ENCODE measurements around the gene PCNX1. TPM values are rescaled to one million over a fixed set of nuclear protein-coding genes. Genes with fewer than 3 reads are reported as not detected.
"Not testable (repeated sequence)": the region's sequence is repeated elsewhere in the genome, so short reads cannot be mapped to it uniquely, and the experiment has no call there.

The PCNX1 gene
- total and polyA plus RNA-seq, 2 experiments from 2014 or later = 6.9 to 33.5 TPM

GRCh38 chr14:71143381-71144290, 236.4 kb downstream of the PCNX1 start:
- no peak overlapping the region for H3K4me3 ChIP-seq
- H3K79me2 ChIP-seq (ENCODE audit: insufficient read depth) = no peaks in the 10 kb centered on the region
- H4K20me1 ChIP-seq (ENCODE audit: insufficient read depth) = no peaks in the 10 kb centered on the region
- H3K9me2 ChIP-seq (ENCODE audit: insufficient read depth) = no peaks in the 10 kb centered on the region
- no peaks in the 10 kb centered on the region for H3K36me3 ChIP-seq (ENCODE audit: low read depth)
- peak overlapping the region; percentile 62 for H2AFZ ChIP-seq
- in situ Hi-C loops (cut with MboI) = loop anchor here (25.0 kb wide), 1 partner anchor 619 kb away; no protein-coding TSS in a partner anchor
- H3F3A ChIP-seq (ENCODE audit: insufficient read depth) = peaks cover 31% of the 10 kb centered on the region
- peak; percentile 77 for DNase-seq
- no peak for TF ChIP-seq EZH2phosphoT487 (IDR thresholded peaks at IDR 0.05; ENCODE audit: insufficient read depth, low read depth)
- no peak for TF ChIP-seq EZH2 (IDR thresholded peaks at IDR 0.05; ENCODE audit: insufficient read depth, poor library complexity, severe bottlenecking)
- peak overlapping the region; percentile 90 for H3K27ac ChIP-seq
- H3K9me3 ChIP-seq (ENCODE audit: low read depth) = no peaks in the 10 kb centered on the region
- 38 to 41% methylated on average over 8 to 9 of the region's 9 CpGs for WGBS, 2 experiments (ENCODE audit: low coverage in 1 of 2, low lambda C conversion rate in 2 of 2, missing lambda C conversion rate in 2 of 2)
- H3K4me1 ChIP-seq (ENCODE audit: insufficient read depth) = peaks cover 31% of the 10 kb centered on the region
- peak overlapping the region; percentile 52 for H3K9ac ChIP-seq
- peak overlapping the region; percentile 47 for H3K4me2 ChIP-seq (ENCODE audit: unreplicated experiment)
- H3K27me3 ChIP-seq (replicated peaks; ENCODE audit: insufficient read depth) = no peaks in the 10 kb centered on the region

DNA sequence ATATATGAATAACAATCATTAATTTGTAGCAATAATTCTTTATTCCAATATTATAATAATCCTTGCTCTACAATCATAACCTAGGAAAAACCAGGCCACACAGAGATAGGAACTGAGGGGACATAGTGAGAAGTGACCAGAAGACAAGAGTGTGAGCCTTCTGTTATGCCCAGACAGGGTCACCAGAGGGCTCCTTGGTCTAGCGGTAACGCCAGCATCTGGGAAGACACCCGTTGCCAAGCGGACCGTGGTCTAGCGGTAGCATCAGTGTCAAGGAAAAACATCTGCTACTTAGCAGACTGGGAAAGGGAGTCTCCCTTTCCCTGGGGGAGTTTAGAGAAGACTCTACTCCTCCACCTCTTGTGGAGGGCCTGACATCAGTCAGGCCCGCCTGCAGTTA, 240.1 kb downstream of the PCNX1 start:
- H3K27ac ChIP-seq; H4K20me1 ChIP-seq (ENCODE audit: insufficient read depth); H3K9me3 ChIP-seq (ENCODE audit: low read depth); DNase-seq; H3K9ac ChIP-seq; H3K36me3 ChIP-seq (ENCODE audit: low read depth); H3K27me3 ChIP-seq (replicated peaks; ENCODE audit: insufficient read depth); H3K4me3 ChIP-seq; H3K4me2 ChIP-seq (ENCODE audit: unreplicated experiment); H3K79me2 ChIP-seq (ENCODE audit: insufficient read depth); H3K9me2 ChIP-seq (ENCODE audit: insufficient read depth); H2AFZ ChIP-seq: not testable (repeated sequence)
- Histone ChIP-seq H3F3A (ENCODE audit: insufficient read depth) (peaks cover 16% of the 10 kb centered on the region), H3K4me1 (ENCODE audit: insufficient read depth) (peaks cover 19% of the 10 kb centered on the region)
- WGBS, 2 experiments (ENCODE audit: low coverage in 1 of 2, low lambda C conversion rate in 2 of 2, missing lambda C conversion rate in 2 of 2) = 94 to 98% methylated on average over 7 of the region's 7 CpGs
- in situ Hi-C loops (cut with MboI) = loop anchor here (25.0 kb wide), 1 partner anchor 615 kb away; no protein-coding TSS in a partner anchor

DNA sequence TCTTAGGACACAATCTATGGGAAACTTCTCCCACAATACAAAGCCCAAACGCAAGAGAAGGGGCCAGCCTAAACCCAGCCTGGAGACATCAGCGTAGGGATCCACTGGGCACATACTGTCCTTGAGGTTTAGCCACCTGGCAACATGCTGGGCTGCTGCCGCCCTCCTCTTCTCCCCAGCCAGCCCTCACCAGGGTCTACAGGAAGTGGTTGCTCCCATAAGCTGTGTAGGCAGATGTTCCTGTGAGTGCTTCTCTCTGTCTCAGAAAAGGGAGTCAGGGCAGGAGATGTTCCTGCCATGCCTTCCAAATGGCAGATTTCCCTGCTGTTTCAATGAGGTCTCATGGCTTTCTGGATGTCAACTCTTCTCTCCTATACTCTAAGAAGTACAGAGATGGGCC, 241.4 kb downstream of the PCNX1 start:
- Histone ChIP-seq H3K9me3 (ENCODE audit: low read depth) (no peaks in the 10 kb centered on the region), H3K27ac (no peak overlapping the region), H2AFZ (no peak overlapping the region), H3K79me2 (ENCODE audit: insufficient read depth) (no peaks in the 10 kb centered on the region), H3K4me2 (ENCODE audit: unreplicated experiment) (no peak overlapping the region), H3K9me2 (ENCODE audit: insufficient read depth) (no peaks in the 10 kb centered on the region), H3K9ac (no peak overlapping the region), H3K4me3 (no peak overlapping the region), H3K36me3 (ENCODE audit: low read depth) (no peaks in the 10 kb centered on the region), H3K27me3 (replicated peaks; ENCODE audit: insufficient read depth) (no peaks in the 10 kb centered on the region), H4K20me1 (ENCODE audit: insufficient read depth) (no peaks in the 10 kb centered on the region), H3F3A (ENCODE audit: insufficient read depth) (peaks cover 4% of the 10 kb centered on the region), H3K4me1 (ENCODE audit: insufficient read depth) (peaks cover 7% of the 10 kb centered on the region)
- 72 to 78% methylated on average over 3 of the region's 3 CpGs for WGBS, 2 experiments (ENCODE audit: low coverage in 1 of 2, low lambda C conversion rate in 2 of 2, missing lambda C conversion rate in 2 of 2)
- TF ChIP-seq EZH2phosphoT487 (IDR thresholded peaks at IDR 0.05; ENCODE audit: insufficient read depth, low read depth) = no peak
- TF ChIP-seq EZH2 (IDR thresholded peaks at IDR 0.05; ENCODE audit: insufficient read depth, poor library complexity, severe bottlenecking) = no peak
- in situ Hi-C loops (cut with MboI) = loop anchor here (25.0 kb wide), 1 partner anchor 614 kb away; no protein-coding TSS in a partner anchor
- no peak for DNase-seq

GRCh38 chr14:71150737-71151136, 243.5 kb downstream of the PCNX1 start:
- H3K9me2 ChIP-seq (ENCODE audit: insufficient read depth) = no peaks in the 10 kb centered on the region
- in situ Hi-C loops (cut with MboI) = no loop called here
- H3F3A ChIP-seq (ENCODE audit: insufficient read depth) = no peaks in the 10 kb centered on the region
- no peak overlapping the region for H3K4me3 ChIP-seq
- H3K27me3 ChIP-seq (replicated peaks; ENCODE audit: insufficient read depth) = no peaks in the 10 kb centered on the region
- no peaks in the 10 kb centered on the region for H3K9me3 ChIP-seq (ENCODE audit: low read depth)
- no peak overlapping the region for H2AFZ ChIP-seq
- WGBS, 2 experiments (ENCODE audit: low coverage in 1 of 2, low lambda C conversion rate in 2 of 2, missing lambda C conversion rate in 2 of 2) = 21 to 32% methylated on average over 5 of the region's 5 CpGs
- no peaks in the 10 kb centered on the region for H3K79me2 ChIP-seq (ENCODE audit: insufficient read depth)
- no peaks in the 10 kb centered on the region for H4K20me1 ChIP-seq (ENCODE audit: insufficient read depth)
- no peak overlapping the region for H3K9ac ChIP-seq
- no peak overlapping the region for H3K4me2 ChIP-seq (ENCODE audit: unreplicated experiment)
- no peaks in the 10 kb centered on the region for H3K36me3 ChIP-seq (ENCODE audit: low read depth)
- no peaks in the 10 kb centered on the region for H3K4me1 ChIP-seq (ENCODE audit: insufficient read depth)
- H3K27ac ChIP-seq = no peak overlapping the region
- TF ChIP-seq EZH2phosphoT487 (IDR thresholded peaks at IDR 0.05; ENCODE audit: insufficient read depth, low read depth) = no peak
- TF ChIP-seq EZH2 (IDR thresholded peaks at IDR 0.05; ENCODE audit: insufficient read depth, poor library complexity, severe bottlenecking) = no peak
- no peak for DNase-seq

Measured in GM23248 (cell line).